ENCODE results near the gene NEU4. TPM values are rescaled to one million over a fixed set of nuclear protein-coding genes. Genes with fewer than 3 reads are reported as not detected.

Gene NEU4
- total and polyA plus RNA-seq, 9 of the 15 experiments (the other 6 are each of a cell fraction or from before 2014, with no cell fraction given) = 0.01 to 0.40 TPM; not detected in 7

DNA sequence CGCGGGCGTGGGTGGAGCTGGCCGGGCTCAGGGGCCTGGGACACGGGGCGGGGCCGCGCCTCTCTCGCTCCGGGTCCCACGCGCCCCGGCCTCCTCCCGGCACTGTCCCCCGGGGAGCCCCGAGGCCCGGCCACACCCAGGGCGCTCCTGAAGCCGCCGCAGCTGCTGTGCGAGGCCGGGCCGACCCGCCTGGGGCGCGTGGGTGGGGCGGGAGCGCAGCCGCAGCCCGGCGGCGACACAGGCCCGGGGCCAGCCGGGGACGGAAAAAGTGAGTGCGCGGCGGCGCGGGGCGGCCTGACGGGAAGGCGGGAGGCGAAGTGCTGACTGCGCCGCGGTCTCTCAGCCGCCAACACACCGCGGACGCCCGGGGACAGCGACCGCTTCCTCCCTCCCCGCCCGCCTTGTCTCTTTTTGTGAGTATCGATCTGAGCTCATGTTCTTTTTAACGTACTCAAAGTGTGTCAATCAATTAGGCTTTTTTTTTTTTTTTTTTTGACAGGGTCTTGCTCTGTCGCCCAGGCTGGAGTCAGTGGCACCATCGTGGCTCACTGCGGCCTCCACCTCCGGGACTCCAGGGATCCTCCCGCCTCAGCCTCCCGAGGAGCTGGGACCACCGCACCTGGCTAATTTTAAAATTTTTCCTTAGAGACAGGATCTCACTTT is 35.2 kb downstream of the NEU4 start (continued):
- TF ChIP-seq, protein P1, sequence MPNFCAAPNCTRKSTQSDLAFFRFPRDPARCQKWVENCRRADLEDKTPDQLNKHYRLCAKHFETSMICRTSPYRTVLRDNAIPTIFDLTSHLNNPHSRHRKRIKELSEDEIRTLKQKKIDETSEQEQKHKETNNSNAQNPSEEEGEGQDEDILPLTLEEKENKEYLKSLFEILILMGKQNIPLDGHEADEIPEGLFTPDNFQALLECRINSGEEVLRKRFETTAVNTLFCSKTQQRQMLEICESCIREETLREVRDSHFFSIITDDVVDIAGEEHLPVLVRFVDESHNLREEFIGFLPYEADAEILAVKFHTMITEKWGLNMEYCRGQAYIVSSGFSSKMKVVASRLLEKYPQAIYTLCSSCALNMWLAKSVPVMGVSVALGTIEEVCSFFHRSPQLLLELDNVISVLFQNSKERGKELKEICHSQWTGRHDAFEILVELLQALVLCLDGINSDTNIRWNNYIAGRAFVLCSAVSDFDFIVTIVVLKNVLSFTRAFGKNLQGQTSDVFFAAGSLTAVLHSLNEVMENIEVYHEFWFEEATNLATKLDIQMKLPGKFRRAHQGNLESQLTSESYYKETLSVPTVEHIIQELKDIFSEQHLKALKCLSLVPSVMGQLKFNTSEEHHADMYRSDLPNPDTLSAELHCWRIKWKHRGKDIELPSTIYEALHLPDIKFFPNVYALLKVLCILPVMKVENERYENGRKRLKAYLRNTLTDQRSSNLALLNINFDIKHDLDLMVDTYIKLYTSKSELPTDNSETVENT (CRISPR knock-in tag; IDR thresholded peaks at IDR 0.05) = no peak
- TF ChIP-seq MECOM (CRISPR knock-in tag; IDR thresholded peaks at IDR 0.05) (no peak), FOXK1 (CRISPR knock-in tag; IDR thresholded peaks at IDR 0.05; ENCODE audit: borderline replicate concordance) (no peak), MIER1 (IDR thresholded peaks at IDR 0.05; ENCODE audit: low read depth) (no peak), SRSF9 (IDR thresholded peaks at IDR 0.05; ENCODE audit: borderline replicate concordance, low read depth, low read length) (no peak), RBM17 (IDR thresholded peaks at IDR 0.05; ENCODE audit: borderline replicate concordance, low read depth, low read length) (no peak), PTTG1 (tag; IDR thresholded peaks at IDR 0.05; ENCODE audit: low read depth) (no peak), MBD2 (IDR thresholded peaks at IDR 0.05; ENCODE audit: borderline replicate concordance, low read depth) (no peak), TEAD2 (tag; IDR thresholded peaks at IDR 0.05) (no peak), POU5F1 (IDR thresholded peaks at IDR 0.05; ENCODE audit: borderline replicate concordance, low read depth, low read length, partially characterized antibody) (no peak), GATA2 (CRISPR knock-in tag; IDR thresholded peaks at IDR 0.05) (no peak), PHF20 (IDR thresholded peaks at IDR 0.05; ENCODE audit: partially characterized antibody) (no peak), ZBTB7A (IDR thresholded peaks at IDR 0.05; ENCODE audit: borderline replicate concordance, control insufficient read depth, low read depth, low read length) (peak; percentile 88; the same call in 1 of the 2 replicates), ZNF174 (CRISPR knock-in tag; IDR thresholded peaks at IDR 0.05) (no peak), KDM1A (IDR thresholded peaks at IDR 0.05) (no peak), HDAC6 (IDR thresholded peaks at IDR 0.05; ENCODE audit: low read depth, low read length) (no peak), SOX6 (IDR thresholded peaks at IDR 0.05) (no peak), NEUROD1 (IDR thresholded peaks at IDR 0.05; ENCODE audit: borderline replicate concordance, low read depth, low read length, partially characterized antibody) (peak; percentile 17), KAT8 (IDR thresholded peaks at IDR 0.05; ENCODE audit: low read depth) (no peak), CREM (IDR thresholded peaks at IDR 0.05; ENCODE audit: low read depth) (0 out of 2 replicates have a peak, but pooled peaks have one; percentile 15)
- TF ChIP-seq, protein P2, sequence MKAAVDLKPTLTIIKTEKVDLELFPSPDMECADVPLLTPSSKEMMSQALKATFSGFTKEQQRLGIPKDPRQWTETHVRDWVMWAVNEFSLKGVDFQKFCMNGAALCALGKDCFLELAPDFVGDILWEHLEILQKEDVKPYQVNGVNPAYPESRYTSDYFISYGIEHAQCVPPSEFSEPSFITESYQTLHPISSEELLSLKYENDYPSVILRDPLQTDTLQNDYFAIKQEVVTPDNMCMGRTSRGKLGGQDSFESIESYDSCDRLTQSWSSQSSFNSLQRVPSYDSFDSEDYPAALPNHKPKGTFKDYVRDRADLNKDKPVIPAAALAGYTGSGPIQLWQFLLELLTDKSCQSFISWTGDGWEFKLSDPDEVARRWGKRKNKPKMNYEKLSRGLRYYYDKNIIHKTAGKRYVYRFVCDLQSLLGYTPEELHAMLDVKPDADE (conservative IDR thresholded peaks at IDR 0.05; ENCODE audit: control insufficient read depth, low read depth, low read length) = 0 out of 2 replicates have a peak, but pooled peaks have one; percentile 48
- TF ChIP-seq, protein P3, sequence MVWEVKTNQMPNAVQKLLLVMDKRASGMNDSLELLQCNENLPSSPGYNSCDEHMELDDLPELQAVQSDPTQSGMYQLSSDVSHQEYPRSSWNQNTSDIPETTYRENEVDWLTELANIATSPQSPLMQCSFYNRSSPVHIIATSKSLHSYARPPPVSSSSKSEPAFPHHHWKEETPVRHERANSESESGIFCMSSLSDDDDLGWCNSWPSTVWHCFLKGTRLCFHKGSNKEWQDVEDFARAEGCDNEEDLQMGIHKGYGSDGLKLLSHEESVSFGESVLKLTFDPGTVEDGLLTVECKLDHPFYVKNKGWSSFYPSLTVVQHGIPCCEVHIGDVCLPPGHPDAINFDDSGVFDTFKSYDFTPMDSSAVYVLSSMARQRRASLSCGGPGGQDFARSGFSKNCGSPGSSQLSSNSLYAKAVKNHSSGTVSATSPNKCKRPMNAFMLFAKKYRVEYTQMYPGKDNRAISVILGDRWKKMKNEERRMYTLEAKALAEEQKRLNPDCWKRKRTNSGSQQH (CRISPR knock-in tag; IDR thresholded peaks at IDR 0.05) = no peak
- TF ChIP-seq, protein P4, sequence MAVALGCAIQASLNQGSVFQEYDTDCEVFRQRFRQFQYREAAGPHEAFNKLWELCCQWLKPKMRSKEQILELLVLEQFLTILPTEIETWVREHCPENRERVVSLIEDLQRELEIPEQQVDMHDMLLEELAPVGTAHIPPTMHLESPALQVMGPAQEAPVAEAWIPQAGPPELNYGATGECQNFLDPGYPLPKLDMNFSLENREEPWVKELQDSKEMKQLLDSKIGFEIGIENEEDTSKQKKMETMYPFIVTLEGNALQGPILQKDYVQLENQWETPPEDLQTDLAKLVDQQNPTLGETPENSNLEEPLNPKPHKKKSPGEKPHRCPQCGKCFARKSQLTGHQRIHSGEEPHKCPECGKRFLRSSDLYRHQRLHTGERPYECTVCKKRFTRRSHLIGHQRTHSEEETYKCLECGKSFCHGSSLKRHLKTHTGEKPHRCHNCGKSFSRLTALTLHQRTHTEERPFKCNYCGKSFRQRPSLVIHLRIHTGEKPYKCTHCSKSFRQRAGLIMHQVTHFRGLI (CRISPR knock-in tag; IDR thresholded peaks at IDR 0.05) = no peak

All from K562 (cell line).